Subcutaneous abdominal adipose tissue (tissue), 5 donors: ENCODE results near the gene PDE4D.

ENCODE experiments used
- H3K27ac ChIP-seq: one replicate; pipeline ENCODE4 v1.7.0; 2013; ENCODE audit warnings: low read depth, mild to moderate bottlenecking, inconsistent platforms, low read length, moderate library complexity
- H3K27me3 ChIP-seq, 5 donors: one replicate each; pipeline ENCODE4 v1.7.0; 2013; ENCODE audit warnings: low read length in 5 of 5, inconsistent platforms in 1 of 5; ENCODE audit not compliant: control insufficient read depth in 5 of 5, insufficient read depth in 4 of 5
- H3K36me3 ChIP-seq, 5 donors: one replicate each; pipeline ENCODE4 v1.7.0; 2013; ENCODE audit warnings: low read length in 5 of 5; ENCODE audit not compliant: control insufficient read depth in 5 of 5, insufficient read depth in 5 of 5
- H3K4me1 ChIP-seq, 5 donors: one replicate each; pipeline ENCODE4 v1.7.0; 2013; ENCODE audit warnings: low read length in 5 of 5, mild to moderate bottlenecking in 3 of 5, moderate library complexity in 1 of 5; ENCODE audit not compliant: control insufficient read depth in 5 of 5, insufficient read depth in 5 of 5
- H3K4me3 ChIP-seq, 5 donors: one replicate each; pipeline ENCODE4 v1.7.0; 2013; ENCODE audit warnings: low read length in 5 of 5, low read depth in 1 of 5
- H3K9ac ChIP-seq, 5 donors: one replicate each; pipeline ENCODE4 v1.7.0; 2013; ENCODE audit warnings: low read length in 5 of 5, mild to moderate bottlenecking in 4 of 5, moderate library complexity in 3 of 5
- H3K9me3 ChIP-seq, 5 donors: one replicate each; pipeline ENCODE4 v1.7.0; 2013; ENCODE audit warnings: low read length in 5 of 5; ENCODE audit not compliant: control insufficient read depth in 5 of 5
- donor health status: healthy.
- donor health status: healthy.
- donor health status: healthy.
- donor health status: healthy.
- donor health status: healthy.

The PDE4D gene

GRCh38 chr5:59637884-59638580 lies 255.5 kb downstream of the PDE4D start:
- H3K9me3 ChIP-seq = no peaks in the 10 kb centered on the region
- H3K4me1 ChIP-seq = no peaks in the 10 kb centered on the region

GRCh38 chr5:59629561-59629960 lies 264.0 kb downstream of the PDE4D start:
- H3K27ac ChIP-seq = no peak overlapping the region
- peaks cover 0 to 4% (median 2%) of the 10 kb centered on the region in 5 donors for H3K9me3 ChIP-seq
- H3K4me1 ChIP-seq = no peaks in the 10 kb centered on the region
- no peaks in the 10 kb centered on the region for H3K36me3 ChIP-seq
- H3K4me3 ChIP-seq = no peak overlapping the region
- H3K9ac ChIP-seq = no peak overlapping the region
- H3K27me3 ChIP-seq = peaks cover 0 to 2% (median 0%) of the 10 kb centered on the region in 5 donors

More at GRCh38 chr5:59637884-59638580, 255.5 kb downstream of the PDE4D start:
- Histone ChIP-seq H3K27ac (no peak overlapping the region), H3K4me3 (no peak overlapping the region), H3K36me3 (no peaks in the 10 kb centered on the region), H3K9ac (no peak overlapping the region), H3K27me3 (no peaks in the 10 kb centered on the region)

GRCh38 chr5:59628062-59628828 lies 265.3 kb downstream of the PDE4D start:
- no peaks in the 10 kb centered on the region for H3K4me1 ChIP-seq
- H3K27me3 ChIP-seq = peaks cover 0 to 2% (median 0%) of the 10 kb centered on the region in 5 donors
- H3K9ac ChIP-seq = no peak overlapping the region
- H3K27ac ChIP-seq = no peak overlapping the region
- H3K9me3 ChIP-seq = peaks cover 0 to 4% (median 2%) of the 10 kb centered on the region in 5 donors
- no peak overlapping the region for H3K4me3 ChIP-seq
- H3K36me3 ChIP-seq = no peaks in the 10 kb centered on the region

GRCh38 chr5:59624898-59625297 lies 268.6 kb downstream of the PDE4D start:
- Histone ChIP-seq H3K9me3 (peaks cover 0 to 4% (median 0%) of the 10 kb centered on the region in 5 donors), H3K4me1 (no peaks in the 10 kb centered on the region), H3K36me3 (no peaks in the 10 kb centered on the region), H3K27ac (no peak overlapping the region), H3K9ac (no peak overlapping the region), H3K4me3 (no peak overlapping the region), H3K27me3 (no peaks in the 10 kb centered on the region)

- Histone ChIP-seq H3K36me3 (no peaks in the 10 kb centered on the region), H3K27me3 (no peaks in the 10 kb centered on the region), H3K4me1 (no peaks in the 10 kb centered on the region), H3K9me3 (no peaks in the 10 kb centered on the region), H3K9ac (no peak overlapping the region), H3K27ac (no peak overlapping the region), H3K4me3 (no peak overlapping the region)
These were observed 270.7 kb downstream of the PDE4D start for GRCh38 chr5:59622848-59623247.

- H3K4me3 ChIP-seq = no peak overlapping the region
- no peak overlapping the region for H3K9ac ChIP-seq
- H3K4me1 ChIP-seq = no peaks in the 10 kb centered on the region
- H3K9me3 ChIP-seq = no peaks in the 10 kb centered on the region
- no peaks in the 10 kb centered on the region for H3K36me3 ChIP-seq
- no peaks in the 10 kb centered on the region for H3K27me3 ChIP-seq
- no peak overlapping the region for H3K27ac ChIP-seq
These were observed 272.0 kb downstream of the PDE4D start for GRCh38 chr5:59621477-59621876.

- Histone ChIP-seq H3K27me3 (no peaks in the 10 kb centered on the region), H3K9me3 (no peaks in the 10 kb centered on the region), H3K4me3 (no peak overlapping the region), H3K4me1 (no peaks in the 10 kb centered on the region), H3K9ac (no peak overlapping the region), H3K27ac (no peak overlapping the region), H3K36me3 (no peaks in the 10 kb centered on the region)
These were observed 272.9 kb downstream of the PDE4D start for GRCh38 chr5:59620535-59621212.

- no peaks in the 10 kb centered on the region for H3K36me3 ChIP-seq
- no peaks in the 10 kb centered on the region for H3K27me3 ChIP-seq
- H3K4me1 ChIP-seq = no peaks in the 10 kb centered on the region
- H3K4me3 ChIP-seq = no peak overlapping the region
- H3K9ac ChIP-seq = no peak overlapping the region
- no peak overlapping the region for H3K27ac ChIP-seq
- no peaks in the 10 kb centered on the region for H3K9me3 ChIP-seq
These were observed 274.9 kb downstream of the PDE4D start for GRCh38 chr5:59618644-59619043.

- Histone ChIP-seq H3K27ac (no peak overlapping the region), H3K9me3 (no peaks in the 10 kb centered on the region), H3K27me3 (no peaks in the 10 kb centered on the region), H3K9ac (no peak overlapping the region), H3K4me3 (no peak overlapping the region), H3K36me3 (no peaks in the 10 kb centered on the region), H3K4me1 (no peaks in the 10 kb centered on the region)
These were observed 276.2 kb downstream of the PDE4D start for GRCh38 chr5:59617186-59617771.

GRCh38 chr5:59616413-59616812 lies 277.1 kb downstream of the PDE4D start:
- H3K36me3 ChIP-seq = no peaks in the 10 kb centered on the region
- no peaks in the 10 kb centered on the region for H3K4me1 ChIP-seq
- no peak overlapping the region for H3K9ac ChIP-seq
- no peaks in the 10 kb centered on the region for H3K27me3 ChIP-seq
- H3K9me3 ChIP-seq = no peaks in the 10 kb centered on the region
- no peak overlapping the region for H3K27ac ChIP-seq
- no peak overlapping the region for H3K4me3 ChIP-seq
